HG02943 (cell line): ENCODE results near the gene SLC8A1.

Experiments used
- ATAC-seq: cut with Tn5 transposase; IDR thresholded peaks from one replicate; pipeline ENCODE4 v1.9.1; 2021; ENCODE audit warnings: mild to moderate bottlenecking, low read depth, moderate library complexity; ENCODE audit not compliant: unreplicated experiment

The SLC8A1 gene

DNA sequence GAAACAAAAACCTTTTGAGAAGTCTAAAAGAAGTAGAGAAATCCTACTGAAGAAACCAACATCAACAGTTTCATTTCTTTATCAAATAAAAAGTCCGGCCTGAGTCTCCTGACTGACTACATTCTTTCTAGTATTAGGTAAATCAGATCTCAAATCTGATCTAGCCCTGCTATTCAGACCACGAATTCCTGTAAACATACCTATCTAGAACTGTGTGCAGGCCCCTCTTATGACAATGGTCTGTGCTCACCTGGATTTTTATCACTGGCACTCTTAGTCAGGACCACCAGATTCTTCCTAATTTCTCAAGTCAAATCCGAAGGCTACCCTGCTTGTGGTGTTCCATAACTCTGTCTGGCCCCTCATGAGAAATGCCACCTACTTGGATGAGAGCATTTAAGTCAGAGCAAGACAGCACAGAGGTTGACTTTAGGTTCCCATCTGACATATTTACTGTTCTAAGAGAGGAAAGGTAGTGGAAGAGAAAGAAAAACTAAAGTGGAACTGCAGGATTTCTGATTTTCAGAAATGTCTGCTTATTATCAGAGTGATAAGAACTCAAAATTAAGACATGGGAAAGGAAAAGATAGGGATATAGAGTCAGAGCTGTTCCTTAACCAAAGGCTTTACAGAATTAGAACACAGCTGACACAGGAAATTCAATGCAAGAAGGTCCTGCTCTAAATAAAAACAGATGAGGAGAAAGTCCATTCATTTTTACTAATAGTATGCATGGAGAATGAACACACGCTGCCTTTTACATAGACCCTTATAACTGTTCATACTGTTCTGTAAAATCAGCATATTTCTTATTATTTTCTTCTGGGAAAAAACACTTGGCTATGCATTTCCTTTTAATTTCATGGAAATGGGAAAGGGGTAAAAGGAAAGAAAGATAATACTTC, 56.5 kb downstream of the SLC8A1 start:
- ATAC-seq, result no peak

- no peak for ATAC-seq
These were observed 57.3 kb downstream of the SLC8A1 start for GRCh38 chr2:40394597-40394996.

DNA sequence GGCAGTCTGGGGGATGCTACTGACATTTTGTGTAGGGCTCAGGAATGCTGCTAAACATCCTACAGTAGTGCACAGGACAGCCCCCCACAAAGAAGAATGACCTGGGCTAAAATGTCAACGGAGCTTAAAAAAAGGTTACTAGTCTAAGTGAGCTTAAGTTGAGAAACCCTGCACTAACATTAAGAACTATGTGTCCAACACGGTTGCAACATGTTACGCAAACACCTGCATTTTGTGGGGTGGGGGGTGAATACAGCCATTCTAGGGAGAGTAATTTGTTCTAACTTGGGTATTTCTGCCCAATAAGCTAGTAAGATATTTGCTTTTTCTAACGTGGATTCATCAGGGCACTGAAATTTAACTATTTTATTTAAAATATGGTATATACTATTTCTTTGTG, 57.9 kb downstream of the SLC8A1 start:
- ATAC-seq, result no peak

DNA sequence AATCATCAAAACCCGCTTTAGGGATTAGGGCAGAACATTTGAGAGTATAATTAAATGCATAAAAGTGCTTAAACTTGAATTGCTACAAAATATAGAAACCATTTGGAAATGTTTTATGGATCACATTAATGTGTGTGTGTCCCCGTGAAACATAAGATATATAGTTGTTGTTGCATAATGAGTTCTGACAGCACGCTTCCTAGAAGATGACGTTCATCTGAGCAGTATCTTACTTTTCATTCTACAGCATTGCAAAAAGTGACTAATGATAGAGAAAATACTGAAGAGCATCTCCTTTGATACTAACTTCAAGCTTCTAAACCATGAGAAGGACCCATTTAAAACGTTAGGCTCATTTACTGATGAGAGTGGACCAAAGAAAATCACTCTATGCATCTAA, 63.7 kb downstream of the SLC8A1 start:
- ATAC-seq, result no peak

DNA sequence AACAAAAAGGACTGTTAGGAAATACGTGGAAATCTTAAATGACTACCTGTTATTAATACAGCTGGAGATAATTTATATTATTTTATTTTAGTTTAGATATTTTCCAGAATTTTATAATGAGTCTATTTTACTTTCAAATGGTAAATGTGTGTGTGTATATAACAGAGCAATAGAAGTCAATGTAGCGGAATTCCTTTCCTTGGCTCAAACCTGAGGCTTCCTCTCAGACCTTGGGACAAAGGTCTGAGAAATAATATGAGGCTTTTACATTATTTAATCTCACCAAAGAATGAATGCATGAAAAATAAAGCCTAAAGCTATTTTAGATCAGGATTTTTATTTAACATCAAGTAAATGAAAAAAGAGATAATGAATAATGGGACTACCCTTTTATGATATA, 65.7 kb downstream of the SLC8A1 start:
- no peak for ATAC-seq

DNA sequence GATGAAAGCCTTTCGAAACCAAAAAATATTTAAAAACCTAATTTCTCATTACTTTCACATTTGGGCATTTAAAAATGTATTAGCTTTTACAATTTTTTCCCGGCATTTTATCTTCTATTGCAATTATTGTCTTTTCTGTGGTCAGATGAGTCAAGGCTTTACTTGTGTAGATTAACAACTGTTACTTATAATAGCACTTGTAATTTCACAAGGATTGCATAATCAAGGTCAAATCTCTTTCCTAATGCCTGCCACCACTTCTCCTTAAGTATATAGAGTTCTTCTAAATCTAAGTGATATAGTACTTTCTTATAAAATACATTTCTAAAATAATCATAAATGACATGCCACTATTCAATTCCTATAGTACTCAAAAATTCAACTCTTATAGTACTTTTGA, 67.2 kb downstream of the SLC8A1 start:
- ATAC-seq, result no peak

- no peak for ATAC-seq
These were observed 67.7 kb downstream of the SLC8A1 start for GRCh38 chr2:40384233-40384632.

- no peak for ATAC-seq
These were observed 71.2 kb downstream of the SLC8A1 start for GRCh38 chr2:40380721-40381120.

- ATAC-seq, result no peak
These were observed 71.8 kb downstream of the SLC8A1 start for GRCh38 chr2:40380041-40380440.

DNA sequence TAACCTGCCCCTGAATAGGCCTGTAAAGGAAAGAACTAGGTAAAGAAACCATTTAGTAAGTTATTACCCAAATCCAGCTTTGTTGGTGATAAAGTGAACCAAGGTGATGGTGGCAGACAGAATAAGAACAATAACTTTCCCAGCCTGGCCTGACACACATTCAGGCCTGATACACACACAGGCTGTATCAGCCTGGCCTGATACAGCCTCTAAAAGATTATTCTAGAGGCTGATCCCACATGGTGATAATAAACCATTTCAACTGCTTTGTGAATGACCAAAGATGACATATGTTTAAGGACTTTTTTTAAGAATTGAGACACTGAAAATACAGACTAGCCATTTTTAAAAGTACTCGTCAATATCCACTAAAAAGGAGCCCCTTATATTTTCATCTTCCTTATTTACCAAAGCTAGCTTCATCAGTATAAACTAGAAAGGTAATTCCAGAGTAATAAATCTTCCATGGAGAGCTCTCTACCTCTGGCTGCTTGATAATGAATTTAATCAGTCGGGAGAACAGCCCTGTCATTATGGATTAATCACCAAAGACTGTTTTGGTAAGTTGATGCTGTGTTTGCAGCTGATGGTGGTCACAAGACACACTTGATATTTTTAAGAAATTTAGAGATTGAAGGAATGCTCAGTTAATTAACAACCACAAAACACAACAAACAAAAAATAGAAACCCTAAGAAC, 77.2 kb downstream of the SLC8A1 start:
- ATAC-seq, result no peak

DNA sequence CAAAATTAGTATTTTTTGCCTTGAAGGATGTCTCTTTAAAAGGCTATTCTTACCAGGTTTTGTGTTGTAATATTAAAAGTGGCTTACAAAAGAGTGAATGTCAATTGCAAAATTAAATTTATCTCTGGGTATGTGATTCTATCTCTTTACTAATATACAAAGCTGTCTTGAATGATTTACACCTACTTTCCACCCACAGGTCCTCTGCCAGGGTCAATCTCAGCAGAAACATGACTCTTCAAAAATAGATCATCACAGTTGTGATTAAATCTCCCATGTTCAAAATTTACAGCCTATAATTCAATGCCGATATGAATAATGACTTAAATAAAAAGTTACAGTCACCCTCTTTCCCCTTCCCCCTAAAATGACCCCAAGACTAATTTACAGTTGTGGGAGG, 78.8 kb downstream of the SLC8A1 start:
- ATAC-seq, result no peak

GRCh38 chr2:40372283-40372985, 79.5 kb downstream of the SLC8A1 start:
- no peak for ATAC-seq

GRCh38 chr2:40371525-40372282, 80.2 kb downstream of the SLC8A1 start:
- ATAC-seq, result no peak

DNA sequence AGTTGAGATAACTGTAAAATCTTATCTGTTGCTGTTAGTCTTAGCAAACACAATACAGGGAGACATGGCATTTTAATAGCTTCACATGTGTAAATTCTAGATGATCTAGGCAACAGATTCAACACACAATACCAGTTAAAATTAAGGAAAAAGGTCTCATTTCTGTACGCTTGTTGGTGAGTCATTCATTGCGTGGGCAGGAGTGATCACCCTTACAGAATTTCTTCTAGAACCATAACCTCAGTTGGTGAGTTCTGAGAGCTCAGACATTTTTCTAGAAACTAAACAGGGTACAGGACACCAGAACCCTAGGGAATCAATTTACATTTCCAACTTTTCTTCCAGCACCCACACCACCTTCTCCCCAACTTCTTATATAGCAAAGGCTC, 81.9 kb downstream of the SLC8A1 start:
- no peak for ATAC-seq

GRCh38 chr2:40369267-40370006, 82.5 kb downstream of the SLC8A1 start:
- ATAC-seq, result no peak

DNA sequence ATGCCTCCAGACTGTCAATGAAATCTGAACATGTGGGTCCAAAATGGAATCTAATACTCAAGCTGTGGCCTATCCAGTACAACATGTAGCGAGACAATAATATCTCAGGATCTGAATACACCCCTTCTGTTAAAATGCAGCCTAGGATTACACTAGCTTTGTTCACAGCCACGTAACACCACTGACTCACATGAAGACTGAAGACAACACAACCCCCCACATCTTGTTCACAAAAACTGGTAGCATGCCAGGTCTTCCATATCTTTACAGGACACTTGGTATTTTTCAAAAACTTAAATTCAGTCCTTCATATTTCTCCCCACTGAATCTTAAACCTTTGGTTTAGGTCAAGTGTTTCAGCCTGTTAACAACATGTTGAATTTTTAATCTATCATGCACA, 84.2 kb downstream of the SLC8A1 start:
- ATAC-seq, result no peak

GRCh38 chr2:40367032-40367431, 84.9 kb downstream of the SLC8A1 start:
- no peak for ATAC-seq

DNA sequence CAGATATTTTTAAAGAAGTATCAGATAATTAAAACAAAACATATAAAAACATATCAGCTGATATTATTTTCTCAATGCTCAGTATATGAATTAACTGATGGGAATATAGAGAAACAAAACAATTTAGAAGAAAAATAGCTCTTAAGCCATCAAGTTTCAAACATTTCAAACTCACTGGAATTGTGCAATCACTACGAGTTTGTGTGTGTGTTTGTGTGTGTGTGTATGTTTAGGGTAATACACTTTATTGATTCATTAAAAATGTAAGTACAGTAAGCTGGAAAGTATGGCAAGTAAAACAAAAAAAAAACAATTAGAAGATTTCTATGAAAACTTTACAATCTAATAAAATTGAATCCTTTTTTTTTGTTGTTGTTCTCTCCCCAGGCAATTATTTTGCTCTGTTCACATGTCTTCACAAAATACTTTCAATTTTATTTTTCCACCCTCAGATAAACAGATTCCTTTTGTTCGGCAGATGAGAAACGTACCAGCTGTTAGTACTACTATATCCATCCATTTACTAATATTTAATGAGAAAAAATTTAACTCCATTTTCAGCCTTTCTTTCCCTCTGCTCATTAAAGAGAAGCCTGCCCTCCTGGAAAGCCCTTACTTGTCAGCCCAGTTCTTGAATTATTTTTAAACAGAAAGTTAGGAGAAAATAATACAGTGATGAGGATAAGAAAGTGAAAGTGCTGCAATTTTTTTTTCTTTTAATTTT, 87.6 kb downstream of the SLC8A1 start:
- ATAC-seq, result no peak

GRCh38 chr2:40363631-40364030, 88.3 kb downstream of the SLC8A1 start:
- no peak for ATAC-seq
